Activated T-helper 1 cell treated with anti-CD3 and anti-CD28 coated beads, Interleukin-12 subunit alpha, Interleukin-12 subunit beta, Interleukin-2, Interleukin-4 antibody, amounts not matched to agents 30 ng/mL and 10 ng/mL and 1 ng/mL, durations not matched to agents 14 hours and 24 hours and 36 hours (primary cell): ENCODE results near the gene RINL. TPM values are rescaled to one million over a fixed set of nuclear protein-coding genes. Genes with fewer than 3 reads are reported as not detected.
"Not testable (repeated sequence)": the region's sequence is repeated elsewhere in the genome, so short reads cannot be mapped to it uniquely, and the experiment has no call there.

Experiments used
- DNase-seq: peaks from one replicate; pipeline ENCODE4 v3.0.0; 2021; ENCODE audit warnings: low spot score
- H3K27ac Mint-ChIP-seq: one replicate; pipeline ENCODE4 v1.8.0; 2021; ENCODE audit warnings: mild to moderate bottlenecking, mixed read lengths
- H3K27me3 Mint-ChIP-seq: one replicate; pipeline ENCODE4 v1.8.0; 2022; ENCODE audit warnings: mild to moderate bottlenecking, moderate library complexity, mixed read lengths; ENCODE audit not compliant: insufficient read depth
- H3K36me3 Mint-ChIP-seq: one replicate; pipeline ENCODE4 v1.8.0; 2021; ENCODE audit warnings: low read depth, mixed read lengths
- H3K4me1 Mint-ChIP-seq: one replicate; pipeline ENCODE4 v1.8.0; 2021; ENCODE audit warnings: low read depth, mixed read lengths
- H3K4me3 Mint-ChIP-seq: one replicate; pipeline ENCODE4 v1.8.0; 2021; ENCODE audit warnings: mild to moderate bottlenecking, moderate library complexity, mixed read lengths
- H3K9me3 Mint-ChIP-seq: one replicate; pipeline ENCODE4 v1.8.0; 2021; ENCODE audit warnings: mixed read lengths
- intact Hi-C: fragments of 100-400 bp; cut with micrococcal nuclease; formaldehyde crosslinking; loops from one replicate; pipeline ENCODE4 v1.15.1; 2024
- total RNA-seq: library from RNA; stranded (reverse); gene quantifications from 2 replicates; pipeline ENCODE4 v1.2.3, GENCODE V29; 2022

Gene RINL
- total RNA-seq, 1 donor from 2014 or later, result 73.1 TPM

- H3K4me3 Mint-ChIP-seq, result no peak overlapping the region
- H3K36me3 Mint-ChIP-seq, result peaks cover 4% of the 10 kb centered on the region
- intact Hi-C loops, result no loop called here
- H3K27me3 Mint-ChIP-seq, result no peaks in the 10 kb centered on the region
- no peak overlapping the region for H3K27ac Mint-ChIP-seq
- DNase-seq, result no peak
- H3K9me3 Mint-ChIP-seq, result no peaks in the 10 kb centered on the region
- H3K4me1 Mint-ChIP-seq, result peaks cover 45% of the 10 kb centered on the region
Observed at GRCh38 chr19:38861368-38861767, 16.7 kb downstream of the RINL start.

GRCh38 chr19:38859631-38860204, 18.4 kb downstream of the RINL start:
- not testable (repeated sequence) for H3K27ac Mint-ChIP-seq, DNase-seq, H3K27me3 Mint-ChIP-seq, H3K4me3 Mint-ChIP-seq, H3K36me3 Mint-ChIP-seq, H3K9me3 Mint-ChIP-seq
- peaks cover 31% of the 10 kb centered on the region for H3K4me1 Mint-ChIP-seq
- intact Hi-C loops, result loop anchor here (10.0 kb wide), 1 partner anchor 305 kb away; no protein-coding TSS in a partner anchor

- Mint-ChIP-seq H3K27me3 (no peaks in the 10 kb centered on the region), H3K9me3 (no peaks in the 10 kb centered on the region), H3K4me1 (peaks cover 26% of the 10 kb centered on the region), H3K4me3 (no peak overlapping the region), H3K36me3 (no peaks in the 10 kb centered on the region), H3K27ac (no peak overlapping the region)
- DNase-seq, result no peak
- intact Hi-C loops, result loop anchor here (10.0 kb wide), 1 partner anchor 302 kb away; no protein-coding TSS in a partner anchor
Observed at GRCh38 chr19:38856813-38857212, 21.3 kb downstream of the RINL start.

- peaks cover 34% of the 10 kb centered on the region for H3K4me1 Mint-ChIP-seq
- not testable (repeated sequence) for H3K9me3 Mint-ChIP-seq, H3K36me3 Mint-ChIP-seq, DNase-seq, H3K27me3 Mint-ChIP-seq, H3K27ac Mint-ChIP-seq, H3K4me3 Mint-ChIP-seq
- intact Hi-C loops, result loop anchor here (10.0 kb wide), 1 partner anchor 301 kb away; no protein-coding TSS in a partner anchor
Observed at GRCh38 chr19:38855751-38856150, 22.3 kb downstream of the RINL start.

GRCh38 chr19:38854961-38855360, 23.1 kb downstream of the RINL start:
- H3K27ac Mint-ChIP-seq, H3K9me3 Mint-ChIP-seq, H3K36me3 Mint-ChIP-seq, H3K27me3 Mint-ChIP-seq, DNase-seq: not testable (repeated sequence)
- Mint-ChIP-seq H3K4me1 (peaks cover 34% of the 10 kb centered on the region), H3K4me3 (peak overlapping the region; percentile 42)
- intact Hi-C loops, result loop anchor here (5.0 to 10.0 kb wide), 3 partner anchors 300 to 538 kb away; partner anchors contain the start of genes KCNK6, SAMD4B and YIF1B

- no peaks in the 10 kb centered on the region for H3K9me3 Mint-ChIP-seq
- no peak for DNase-seq
- H3K27ac Mint-ChIP-seq, result peak overlapping the region; percentile 95
- H3K27me3 Mint-ChIP-seq, result peaks cover 2% of the 10 kb centered on the region
- H3K4me1 Mint-ChIP-seq, result peaks cover 44% of the 10 kb centered on the region
- peaks cover 9% of the 10 kb centered on the region for H3K36me3 Mint-ChIP-seq
- intact Hi-C loops, result loop anchor here (5.0 to 10.0 kb wide), 3 partner anchors 298 to 536 kb away; partner anchors contain the start of genes KCNK6, SAMD4B and YIF1B
- H3K4me3 Mint-ChIP-seq, result peak overlapping the region; percentile 89
Observed at GRCh38 chr19:38853214-38853613, 24.9 kb downstream of the RINL start.

GRCh38 chr19:38852231-38853044, 25.6 kb downstream of the RINL start:
- Mint-ChIP-seq H3K36me3 (peaks cover 15% of the 10 kb centered on the region), H3K9me3 (no peaks in the 10 kb centered on the region), H3K27ac (peak overlapping the region; percentile 95), H3K4me1 (peaks cover 47% of the 10 kb centered on the region), H3K27me3 (peaks cover 2% of the 10 kb centered on the region), H3K4me3 (peak overlapping the region; percentile 89)
- DNase-seq, result peak; percentile 52
- intact Hi-C loops, result loop anchor here (1.0 to 10.0 kb wide), 4 partner anchors 17 to 535 kb away; partner anchors contain the start of genes KCNK6, SAMD4B and YIF1B

- H3K27ac Mint-ChIP-seq, result peak overlapping the region; percentile 99
- H3K4me3 Mint-ChIP-seq, result peak overlapping the region; percentile 97
- H3K27me3 Mint-ChIP-seq, result peaks cover 2% of the 10 kb centered on the region
- peaks cover 41% of the 10 kb centered on the region for H3K4me1 Mint-ChIP-seq
- H3K9me3 Mint-ChIP-seq, result no peaks in the 10 kb centered on the region
- DNase-seq, result peak; percentile 89
- intact Hi-C loops, result loop anchor here (1.0 to 10.0 kb wide), 4 partner anchors 18 to 534 kb away; partner anchors contain the start of genes KCNK6, SAMD4B and YIF1B
- H3K36me3 Mint-ChIP-seq, result peaks cover 22% of the 10 kb centered on the region
Observed at GRCh38 chr19:38851622-38852230, 26.3 kb downstream of the RINL start.

- peaks cover 26% of the 10 kb centered on the region for H3K36me3 Mint-ChIP-seq
- no peaks in the 10 kb centered on the region for H3K9me3 Mint-ChIP-seq
- peak overlapping the region; percentile 99 for H3K27ac Mint-ChIP-seq
- intact Hi-C loops, result loop anchor here (1.0 to 10.0 kb wide), 12 partner anchors 9 to 534 kb away; partner anchors contain the start of genes ACTN4, ECH1, FAM98C and KCNK6
- peak overlapping the region; percentile 97 for H3K4me3 Mint-ChIP-seq
- DNase-seq, result no peak
- H3K4me1 Mint-ChIP-seq, result peaks cover 41% of the 10 kb centered on the region
- peaks cover 2% of the 10 kb centered on the region for H3K27me3 Mint-ChIP-seq
Observed at GRCh38 chr19:38850976-38851621, 27.0 kb downstream of the RINL start.

- H3K36me3 Mint-ChIP-seq, result peaks cover 32% of the 10 kb centered on the region
- H3K27ac Mint-ChIP-seq, result peak overlapping the region; percentile 99
- peaks cover 46% of the 10 kb centered on the region for H3K4me1 Mint-ChIP-seq
- DNase-seq, result peak; percentile 98
- H3K4me3 Mint-ChIP-seq, result peak overlapping the region; percentile 97
- intact Hi-C loops, result loop anchor here (1.0 to 10.0 kb wide), 12 partner anchors 8 to 533 kb away; partner anchors contain the start of genes ACTN4, ECH1, FAM98C and KCNK6
- H3K9me3 Mint-ChIP-seq, result no peaks in the 10 kb centered on the region
- H3K27me3 Mint-ChIP-seq, result peaks cover 2% of the 10 kb centered on the region
Observed at GRCh38 chr19:38850436-38850975, 27.6 kb downstream of the RINL start.

GRCh38 chr19:38849860-38850435, 28.1 kb downstream of the RINL start, which contains the start of gene HNRNPL:
Gene HNRNPL (minus strand): TSS chr19:38849986. CDS start chr19:38849966, 20 bp downstream.
- intact Hi-C loops, result loop anchor here (1.0 to 10.0 kb wide), 14 partner anchors 8 to 533 kb away; partner anchors contain the start of genes ACTN4, ECH1, FAM98C and KCNK6
- Mint-ChIP-seq H3K4me1 (peaks cover 50% of the 10 kb centered on the region), H3K36me3 (peaks cover 35% of the 10 kb centered on the region), H3K27me3 (peaks cover 2% of the 10 kb centered on the region), H3K27ac (peak within 1 kb of the TSS; percentile 99), H3K4me3 (peak within 1 kb of the TSS; percentile 97), H3K9me3 (no peaks in the 10 kb centered on the region)
- peak; percentile 99 for DNase-seq
